Astrocyte (in vitro differentiated cells and primary cell): ENCODE results near the gene LIME1. TPM values are rescaled to one million over a fixed set of nuclear protein-coding genes. Genes with fewer than 3 reads are reported as not detected.

Experiments used
- DNase-seq: peaks from one replicate; pipeline ENCODE4 v3.0.0-alpha.2; 2010; ENCODE audit warnings: low read depth
- FAIRE-seq: peaks from 2 replicates; lab custom pipeline; 2011; peaks lifted over from hg19 to GRCh38; lab: Jason Lieb, UNC
- H2AFZ ChIP-seq: 2 replicates; pipeline ENCODE4 v1.6.0; 2012; ENCODE audit warnings: low read depth, low read length, inconsistent platforms
- H3K27ac ChIP-seq: 2 replicates; pipeline ENCODE4 v1.5.1; 2011; ENCODE audit warnings: low read depth, low read length, inconsistent platforms
- H3K27me3 ChIP-seq: 2 replicates; pipeline ENCODE4 v1.6.0; 2011; ENCODE audit warnings: low read length, inconsistent platforms; ENCODE audit not compliant: insufficient read depth
- H3K36me3 ChIP-seq: 2 replicates; pipeline ENCODE4 v1.5.1; 2011; ENCODE audit warnings: low read length, inconsistent platforms; ENCODE audit not compliant: insufficient read depth
- H3K4me1 ChIP-seq: 2 replicates; pipeline ENCODE4 v1.5.1; 2011; ENCODE audit warnings: low read length, inconsistent platforms; ENCODE audit not compliant: insufficient read depth
- H3K4me2 ChIP-seq: 2 replicates; pipeline ENCODE4 v1.6.0; 2012; ENCODE audit warnings: low read length, inconsistent platforms
- H3K4me3 ChIP-seq: 2 replicates; pipeline ENCODE4 v1.5.1; 2011; ENCODE audit warnings: low read depth, mild to moderate bottlenecking, low read length, inconsistent platforms; ENCODE audit not compliant: insufficient read depth
- H3K79me2 ChIP-seq: 2 replicates; pipeline ENCODE4 v1.6.0; 2012; ENCODE audit warnings: mild to moderate bottlenecking, low read length, inconsistent platforms; ENCODE audit not compliant: insufficient read depth
- H3K9ac ChIP-seq: 2 replicates; pipeline ENCODE4 v1.6.0; 2012; ENCODE audit warnings: mild to moderate bottlenecking, low read length, inconsistent platforms
- H3K9me3 ChIP-seq: 2 replicates; pipeline ENCODE4 v1.5.1; 2012; ENCODE audit warnings: low read depth, mild to moderate bottlenecking, low read length, inconsistent platforms; ENCODE audit not compliant: insufficient read depth
- H4K20me1 ChIP-seq: 2 replicates; pipeline ENCODE4 v1.6.0; 2012; ENCODE audit warnings: low read length, inconsistent platforms; ENCODE audit not compliant: insufficient read depth
- H3K27ac Mint-ChIP-seq: one replicate; pipeline ENCODE4 v1.8.0; 2021; ENCODE audit warnings: mild to moderate bottlenecking, mixed read lengths; ENCODE audit not compliant: unreplicated experiment
- H3K27me3 Mint-ChIP-seq: one replicate; pipeline ENCODE4 v1.8.0; 2021; ENCODE audit warnings: low read depth, mixed read lengths; ENCODE audit not compliant: unreplicated experiment
- H3K36me3 Mint-ChIP-seq: one replicate; pipeline ENCODE4 v1.8.0; 2021; ENCODE audit warnings: low read depth, mixed read lengths; ENCODE audit not compliant: unreplicated experiment
- H3K4me1 Mint-ChIP-seq: one replicate; pipeline ENCODE4 v1.8.0; 2021; ENCODE audit warnings: low read depth, mixed read lengths; ENCODE audit not compliant: unreplicated experiment
- H3K4me3 Mint-ChIP-seq: one replicate; pipeline ENCODE4 v1.8.0; 2021; ENCODE audit warnings: mild to moderate bottlenecking, moderate library complexity, mixed read lengths; ENCODE audit not compliant: unreplicated experiment
- H3K9me3 Mint-ChIP-seq: one replicate; pipeline ENCODE4 v1.8.0; 2021; ENCODE audit warnings: mild to moderate bottlenecking, mixed read lengths; ENCODE audit not compliant: unreplicated experiment
- EZH2 ChIP-seq: IDR thresholded peaks from 2 replicates; pipeline ENCODE4 v1.6.1; 2012; ENCODE audit warnings: mild to moderate bottlenecking, low read length, inconsistent platforms; ENCODE audit not compliant: insufficient read depth
- total RNA-seq: library from RNA; stranded (reverse); gene quantifications from 2 replicates; pipeline ENCODE4 v1.2.1, GENCODE V29; 2021
- TF ChIP-seq, protein P1 (sequence below): IDR thresholded peaks from 2 replicates; pipeline ENCODE4 v1.5.1; 2011; ENCODE audit warnings: low read depth, mild to moderate bottlenecking, inconsistent platforms, low read length, moderate library complexity; ENCODE audit not compliant: insufficient read depth

Gene LIME1
- total RNA-seq, 1 donor from 2014 or later = 7.6 TPM

- Mint-ChIP-seq H3K9me3 (no peaks in the 10 kb centered on the region), H3K36me3 (peaks cover 3% of the 10 kb centered on the region), H3K27me3 (no peaks in the 10 kb centered on the region), H3K27ac (no peak overlapping the region), H3K4me3 (no peak overlapping the region), H3K4me1 (peaks cover 2% of the 10 kb centered on the region)
- H4K20me1 ChIP-seq = no peaks in the 10 kb centered on the region
- peaks cover 21% of the 10 kb centered on the region for H3K4me1 ChIP-seq
- no peaks in the 10 kb centered on the region for H3K27me3 ChIP-seq
- FAIRE-seq (no peak), DNase-seq (no peak)
- no peaks in the 10 kb centered on the region for H3K9me3 ChIP-seq
- TF ChIP-seq EZH2 = no peak
- TF ChIP-seq, protein P1, sequence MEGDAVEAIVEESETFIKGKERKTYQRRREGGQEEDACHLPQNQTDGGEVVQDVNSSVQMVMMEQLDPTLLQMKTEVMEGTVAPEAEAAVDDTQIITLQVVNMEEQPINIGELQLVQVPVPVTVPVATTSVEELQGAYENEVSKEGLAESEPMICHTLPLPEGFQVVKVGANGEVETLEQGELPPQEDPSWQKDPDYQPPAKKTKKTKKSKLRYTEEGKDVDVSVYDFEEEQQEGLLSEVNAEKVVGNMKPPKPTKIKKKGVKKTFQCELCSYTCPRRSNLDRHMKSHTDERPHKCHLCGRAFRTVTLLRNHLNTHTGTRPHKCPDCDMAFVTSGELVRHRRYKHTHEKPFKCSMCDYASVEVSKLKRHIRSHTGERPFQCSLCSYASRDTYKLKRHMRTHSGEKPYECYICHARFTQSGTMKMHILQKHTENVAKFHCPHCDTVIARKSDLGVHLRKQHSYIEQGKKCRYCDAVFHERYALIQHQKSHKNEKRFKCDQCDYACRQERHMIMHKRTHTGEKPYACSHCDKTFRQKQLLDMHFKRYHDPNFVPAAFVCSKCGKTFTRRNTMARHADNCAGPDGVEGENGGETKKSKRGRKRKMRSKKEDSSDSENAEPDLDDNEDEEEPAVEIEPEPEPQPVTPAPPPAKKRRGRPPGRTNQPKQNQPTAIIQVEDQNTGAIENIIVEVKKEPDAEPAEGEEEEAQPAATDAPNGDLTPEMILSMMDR = no peak
- H2AFZ ChIP-seq = no peak overlapping the region
- H3K9ac ChIP-seq = no peak overlapping the region
- H3K27ac ChIP-seq = no peak overlapping the region
- H3K79me2 ChIP-seq = no peaks in the 10 kb centered on the region
- H3K4me3 ChIP-seq = no peak overlapping the region
- H3K36me3 ChIP-seq = no peaks in the 10 kb centered on the region
- no peak overlapping the region for H3K4me2 ChIP-seq
Observed at GRCh38 chr20:63690003-63690897, 46.2 kb upstream of the LIME1 start.

- Mint-ChIP-seq H3K4me1 (peaks cover 2% of the 10 kb centered on the region), H3K4me3 (peak overlapping the region; percentile 40), H3K27ac (no peak overlapping the region), H3K9me3 (no peaks in the 10 kb centered on the region), H3K27me3 (no peaks in the 10 kb centered on the region), H3K36me3 (peaks cover 3% of the 10 kb centered on the region)
- Histone ChIP-seq H3K9ac (no peak overlapping the region), H3K4me1 (peaks cover 16% of the 10 kb centered on the region), H3K4me2 (no peak overlapping the region), H3K27me3 (no peaks in the 10 kb centered on the region), H3K4me3 (no peak overlapping the region), H4K20me1 (no peaks in the 10 kb centered on the region), H3K79me2 (no peaks in the 10 kb centered on the region), H3K36me3 (no peaks in the 10 kb centered on the region), H3K27ac (no peak overlapping the region), H2AFZ (no peak overlapping the region), H3K9me3 (no peaks in the 10 kb centered on the region)
- FAIRE-seq = no peak
- no peak for DNase-seq
- TF ChIP-seq EZH2 = no peak
- TF ChIP-seq, protein P1 = no peak
Observed at GRCh38 chr20:63690898-63691710, 45.4 kb upstream of the LIME1 start.
